GM19468 (cell line): ENCODE measurements around the gene UBE2D4.
A peak's percentile ranks its signal among the peaks of the same experiment; 100 is the strongest.
"Not testable (repeated sequence)": the region's sequence is repeated elsewhere in the genome, so short reads cannot be mapped to it uniquely, and the experiment has no call there.

Source experiments
- ATAC-seq: cut with Tn5 transposase; IDR thresholded peaks from one replicate; pipeline ENCODE4 v1.9.1; 2021; ENCODE audit warnings: mild to moderate bottlenecking, moderate library complexity, moderate number of reproducible peaks; ENCODE audit not compliant: unreplicated experiment; ENCODE audit errors: extremely low read depth

The UBE2D4 gene

DNA sequence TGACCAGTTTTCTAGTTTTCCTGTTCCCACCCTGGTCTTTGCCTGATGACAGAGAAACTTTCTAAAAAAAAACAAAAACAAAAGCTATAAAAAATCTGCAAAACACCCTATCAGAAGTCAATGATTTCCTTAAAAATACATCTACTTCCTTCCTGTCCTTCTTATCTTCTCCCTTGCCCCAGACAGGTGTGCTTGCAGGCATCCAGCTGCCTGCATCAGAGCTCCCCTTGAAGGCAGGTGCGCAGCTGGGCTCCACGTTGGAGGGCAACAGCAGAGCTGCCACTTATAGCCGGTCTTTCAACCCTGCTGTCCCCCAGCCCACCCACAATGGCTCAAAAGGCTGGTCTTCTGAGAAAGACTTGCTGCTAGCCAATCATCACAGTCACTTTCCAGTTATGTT lies 29.8 kb downstream of the UBE2D4 start:
- no peak for ATAC-seq

- no peak for ATAC-seq
Measured at GRCh38 chr7:43960933-43961332, 34.7 kb downstream of the UBE2D4 start.

DNA sequence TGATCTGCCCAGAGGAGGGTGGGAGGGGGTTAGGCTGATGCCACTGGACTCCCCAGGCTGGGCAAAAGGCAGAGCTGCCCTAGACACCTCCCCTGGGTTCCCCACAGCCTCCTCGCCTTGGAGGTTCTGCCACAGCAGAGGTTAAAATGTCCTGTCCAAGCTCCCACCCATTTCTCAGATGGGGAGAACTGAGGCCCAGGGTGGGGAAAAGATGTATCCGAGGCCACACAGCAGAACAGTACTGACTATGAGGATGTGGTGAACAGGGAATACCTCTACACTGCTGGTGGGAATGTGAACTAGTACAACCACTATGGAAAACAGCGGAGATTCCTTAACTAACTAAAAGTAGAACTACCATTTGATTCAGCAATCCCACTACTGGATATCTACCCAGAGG lies 40.2 kb downstream of the UBE2D4 start:
- ATAC-seq: not testable (repeated sequence)

DNA sequence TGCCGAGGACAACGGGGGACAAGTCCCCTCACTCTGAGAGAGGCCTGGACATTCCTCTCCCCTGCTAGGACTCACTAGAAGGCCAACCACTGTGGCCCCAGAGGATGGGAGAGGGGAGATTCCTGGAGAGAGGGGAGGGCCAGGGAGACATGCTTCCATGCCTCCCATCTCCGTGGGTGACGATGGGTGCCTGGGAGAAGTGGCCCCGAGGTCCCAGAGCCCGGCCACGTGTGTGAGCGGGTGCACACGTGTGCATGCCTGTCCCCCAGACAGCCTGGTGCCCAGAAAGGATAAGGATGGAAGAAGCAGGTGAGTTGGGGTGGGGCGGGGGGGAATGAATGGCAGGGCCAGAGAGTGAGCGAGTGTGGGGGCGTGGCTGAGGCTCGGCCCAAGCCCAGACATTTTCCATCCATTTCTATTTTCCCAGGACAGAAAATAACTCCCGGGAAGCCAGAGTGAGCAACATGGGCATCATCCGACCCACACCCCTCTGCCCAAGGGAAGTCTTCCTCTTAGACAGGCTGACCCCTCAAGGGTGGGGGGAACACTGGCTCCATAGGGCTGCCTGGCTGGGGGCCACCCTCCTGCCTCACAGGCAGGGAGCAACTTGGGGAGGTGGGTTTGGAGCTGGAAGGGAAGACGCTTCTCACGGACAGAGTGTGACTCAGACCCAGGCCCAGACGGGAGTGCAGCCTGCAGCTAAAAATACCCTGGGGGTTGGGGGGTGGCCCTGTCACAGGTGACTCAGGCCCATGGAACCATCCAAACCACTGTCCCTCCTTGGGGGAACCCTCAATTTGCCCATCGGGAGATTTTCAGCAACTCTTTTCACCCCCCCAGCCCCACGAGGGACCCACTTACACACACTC lies 42.2 kb downstream of the UBE2D4 start:
- not testable (repeated sequence) for ATAC-seq

DNA sequence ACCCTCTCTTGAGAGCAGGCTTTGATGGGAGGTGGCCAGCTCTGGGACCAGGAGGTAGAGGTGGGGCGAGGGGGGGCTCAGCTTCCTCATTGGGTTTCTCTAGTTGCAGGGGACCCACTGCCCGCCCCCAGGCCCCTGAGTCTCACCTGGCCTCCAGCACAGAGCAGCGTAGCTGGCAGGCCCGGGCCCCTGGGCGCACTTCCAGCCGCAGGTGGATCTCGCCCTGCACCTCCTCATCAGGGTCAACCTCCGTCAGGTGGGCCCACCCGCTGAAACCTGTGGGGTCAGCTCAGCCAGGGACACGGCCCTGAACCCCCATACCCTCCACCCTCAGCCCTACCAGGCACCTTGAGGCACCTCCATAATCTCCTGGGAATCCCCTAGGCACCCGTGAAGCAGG lies 43.4 kb downstream of the UBE2D4 start:
- ATAC-seq: not testable (repeated sequence)

DNA sequence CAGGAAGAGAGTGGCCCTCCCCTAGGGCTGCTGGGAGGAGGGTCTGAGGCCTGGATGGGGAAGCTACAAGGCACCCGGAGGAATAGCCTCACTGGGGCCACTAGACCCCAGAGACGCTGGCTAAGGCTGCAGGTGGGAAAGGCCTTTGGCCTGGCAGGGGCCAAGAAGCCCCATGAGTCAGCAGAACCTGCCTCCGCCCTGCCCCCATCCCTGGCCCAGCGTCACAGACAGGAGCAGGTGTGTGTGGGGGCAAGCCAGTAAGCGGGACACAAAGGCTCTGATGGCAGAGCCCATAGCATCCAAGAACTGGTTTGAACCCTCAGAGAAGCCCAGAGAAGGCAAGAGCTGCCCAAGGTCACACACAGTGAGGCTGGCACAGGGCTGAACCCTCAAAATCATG lies 44.5 kb downstream of the UBE2D4 start:
- ATAC-seq: not testable (repeated sequence)

DNA sequence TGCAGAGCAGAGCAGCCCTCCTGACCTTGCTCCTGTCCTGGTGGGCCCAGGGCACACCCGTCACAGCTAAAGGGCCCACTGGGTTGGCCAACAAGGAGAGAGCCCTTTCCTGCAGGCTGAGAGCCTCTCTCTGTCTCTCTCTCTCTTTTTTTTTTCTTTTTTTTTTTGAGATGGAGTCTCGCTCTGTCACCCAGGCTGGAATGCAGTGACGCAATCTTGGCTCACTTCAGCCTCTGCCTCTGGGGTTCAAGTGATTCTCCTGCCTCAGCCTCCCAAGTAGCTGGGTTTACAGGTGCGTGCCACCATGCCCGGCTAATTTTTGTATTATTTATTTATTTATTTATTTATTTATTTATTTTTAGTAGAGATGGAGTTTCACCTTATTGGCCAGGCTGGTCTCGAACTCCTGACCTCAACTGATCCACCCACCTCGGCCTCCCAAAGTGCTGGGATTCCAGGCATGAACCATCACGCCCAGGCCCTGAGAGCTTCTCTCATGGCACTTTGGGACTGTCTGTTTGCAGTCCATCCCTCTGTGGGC lies 47.9 kb downstream of the UBE2D4 start:
- ATAC-seq: not testable (repeated sequence)

GRCh38 chr7:43974725-43975482 lies 48.7 kb downstream of the UBE2D4 start:
- ATAC-seq: not testable (repeated sequence)

GRCh38 chr7:43977525-43977924 lies 51.3 kb downstream of the UBE2D4 start:
- ATAC-seq: no peak

- ATAC-seq: not testable (repeated sequence)
Measured at GRCh38 chr7:43978102-43978501, 51.9 kb downstream of the UBE2D4 start.

DNA sequence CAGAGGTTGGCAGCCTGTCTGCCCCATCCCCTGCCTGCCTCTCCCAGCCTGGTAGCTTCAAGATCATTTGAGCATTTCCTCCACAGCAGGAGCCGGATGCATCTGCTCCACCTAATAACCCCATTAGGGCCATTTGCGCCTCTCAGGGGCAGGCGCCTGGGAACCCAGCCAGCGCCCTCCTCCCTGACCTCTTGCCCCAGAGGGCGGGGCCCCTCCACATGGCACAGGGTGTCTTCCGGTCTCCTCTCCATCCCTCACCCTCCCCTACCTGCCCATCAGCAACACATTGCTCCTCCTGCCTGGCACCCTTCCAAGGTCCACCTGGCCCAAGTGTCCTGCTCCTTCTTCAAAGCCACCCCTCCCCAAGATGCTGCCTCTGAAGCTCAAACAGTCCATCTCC lies 56.6 kb downstream of the UBE2D4 start:
- not testable (repeated sequence) for ATAC-seq

GRCh38 chr7:43983736-43984135 lies 57.5 kb downstream of the UBE2D4 start:
- ATAC-seq: not testable (repeated sequence)

- peak; percentile 30 for ATAC-seq
Measured at GRCh38 chr7:43985904-43986864, 59.9 kb downstream of the UBE2D4 start.

- not testable (repeated sequence) for ATAC-seq
Measured at GRCh38 chr7:43987476-43987875, 61.2 kb downstream of the UBE2D4 start.

- ATAC-seq: not testable (repeated sequence)
Measured at GRCh38 chr7:43990011-43990585, 63.9 kb downstream of the UBE2D4 start.

GRCh38 chr7:43990829-43991228 lies 64.6 kb downstream of the UBE2D4 start:
- ATAC-seq: not testable (repeated sequence)

DNA sequence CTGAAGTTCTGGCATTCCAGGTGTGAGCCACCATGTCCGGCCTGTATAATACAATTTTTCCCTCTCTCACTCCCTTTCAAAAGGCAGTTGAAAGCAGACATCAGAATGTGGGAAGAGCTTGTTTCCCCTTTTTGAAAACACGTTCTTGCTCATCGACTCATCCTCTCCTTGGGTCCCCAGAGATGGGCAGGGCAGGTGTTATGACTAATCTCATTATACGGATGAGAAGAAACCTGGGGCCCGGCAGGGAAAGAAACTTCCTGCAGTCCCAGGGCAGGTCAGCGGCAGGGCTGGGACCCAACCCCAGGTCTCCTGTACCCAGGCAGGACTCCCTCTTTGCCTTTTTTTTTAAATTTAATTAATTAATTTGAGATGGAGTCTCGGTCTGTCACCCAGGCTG lies 66.7 kb downstream of the UBE2D4 start:
- not testable (repeated sequence) for ATAC-seq

- ATAC-seq: not testable (repeated sequence)
Measured at GRCh38 chr7:43994681-43995080, 68.4 kb downstream of the UBE2D4 start.

- ATAC-seq: not testable (repeated sequence)
Measured at GRCh38 chr7:43997532-43997931, 71.3 kb downstream of the UBE2D4 start, which contains the start of gene SPDYE1. SPDYE1 (plus strand) TSS chr7:43997897; CDS start chr7:43999950, 2,053 bp downstream.
